Body of pancreas (tissue), 4 donors: ENCODE results near the gene CHN2.

Experiments used
- POLR2A ChIP-seq, 3 donors: fragments of 450-650 bp; IDR thresholded peaks; one replicate each; pipeline ENCODE4 v1.6.1; 2016; ENCODE audit warnings: antibody characterized with exemption in 3 of 3, mild to moderate bottlenecking in 2 of 3
- TF ChIP-seq, protein P1 (sequence below), 7 experiments: fragments of 450-650 bp in 4 of 7; fragments of 200-600 bp in 3 of 7; sonication (generic) in 3 of 7; IDR thresholded peaks; one replicate each; pipeline ENCODE4 v1.5.1; 2016 to 2019; ENCODE audit warnings: antibody characterized with exemption in 7 of 7

DNA sequence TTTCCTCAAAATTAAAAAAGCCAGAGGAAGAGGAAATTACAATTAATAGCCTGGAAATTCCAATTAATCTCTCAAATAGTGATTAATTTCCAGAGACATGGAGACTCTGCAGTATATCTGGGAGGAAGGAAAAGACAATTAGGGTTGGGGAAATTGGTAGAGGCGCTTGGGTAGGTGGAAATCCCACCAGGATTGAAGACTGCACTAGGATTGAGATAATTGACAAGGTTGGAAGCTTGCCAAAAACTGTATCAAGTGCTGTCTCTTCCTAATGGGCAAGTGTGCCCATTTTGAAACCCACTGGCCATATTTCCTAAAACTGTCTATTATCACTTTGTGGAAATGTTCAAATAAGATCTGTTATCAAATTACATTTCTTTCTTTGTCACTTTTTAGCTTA is 21.6 kb downstream of the CHN2 start:
- TF ChIP-seq, protein P1, sequence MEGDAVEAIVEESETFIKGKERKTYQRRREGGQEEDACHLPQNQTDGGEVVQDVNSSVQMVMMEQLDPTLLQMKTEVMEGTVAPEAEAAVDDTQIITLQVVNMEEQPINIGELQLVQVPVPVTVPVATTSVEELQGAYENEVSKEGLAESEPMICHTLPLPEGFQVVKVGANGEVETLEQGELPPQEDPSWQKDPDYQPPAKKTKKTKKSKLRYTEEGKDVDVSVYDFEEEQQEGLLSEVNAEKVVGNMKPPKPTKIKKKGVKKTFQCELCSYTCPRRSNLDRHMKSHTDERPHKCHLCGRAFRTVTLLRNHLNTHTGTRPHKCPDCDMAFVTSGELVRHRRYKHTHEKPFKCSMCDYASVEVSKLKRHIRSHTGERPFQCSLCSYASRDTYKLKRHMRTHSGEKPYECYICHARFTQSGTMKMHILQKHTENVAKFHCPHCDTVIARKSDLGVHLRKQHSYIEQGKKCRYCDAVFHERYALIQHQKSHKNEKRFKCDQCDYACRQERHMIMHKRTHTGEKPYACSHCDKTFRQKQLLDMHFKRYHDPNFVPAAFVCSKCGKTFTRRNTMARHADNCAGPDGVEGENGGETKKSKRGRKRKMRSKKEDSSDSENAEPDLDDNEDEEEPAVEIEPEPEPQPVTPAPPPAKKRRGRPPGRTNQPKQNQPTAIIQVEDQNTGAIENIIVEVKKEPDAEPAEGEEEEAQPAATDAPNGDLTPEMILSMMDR (IDR thresholded peaks at IDR 0.05), result no peak
- no peak for TF ChIP-seq POLR2A (IDR thresholded peaks at IDR 0.05)
